Gastrocnemius medialis (tissue), 4 donors: ENCODE results near the gene IL22. TPM values are rescaled to one million over a fixed set of nuclear protein-coding genes. Genes with fewer than 3 reads are reported as not detected.

Experiments
- ATAC-seq, 2 donors: fragments of 150-250 bp; one replicate each; pipeline ENCODE4 v1.9.1; 2016
- DNase-seq, 2 donors: peaks; one replicate each; pipeline ENCODE4 v3.0.0-alpha.2; 2019
- H3K27ac ChIP-seq, 4 donors: fragments of 200-600 bp; sonication (generic); 1 replicate in 1 of 4; 2 replicates in 3 of 4; pipeline ENCODE4 v1.5.1; 2016 to 2018; ENCODE audit warnings: mild to moderate bottlenecking in 2 of 4, moderate library complexity in 1 of 4
- H3K27me3 ChIP-seq, 3 donors: fragments of 200-600 bp; sonication (generic) in 2 of 3; 1 replicate in 1 of 3; 2 replicates in 2 of 3; pipeline versions ENCODE4 v1.5.1 to v1.6.0; 2016 to 2019; ENCODE audit warnings: mild to moderate bottlenecking in 1 of 3, moderate library complexity in 1 of 3
- H3K36me3 ChIP-seq, 2 donors: fragments of 200-600 bp; sonication (generic) in 1 of 2; one replicate each; pipeline ENCODE4 v1.5.1; 2017 to 2018
- H3K4me1 ChIP-seq, 2 donors: fragments of 200-600 bp; sonication (generic) in 1 of 2; one replicate each; pipeline ENCODE4 v1.5.1; 2016 to 2017; ENCODE audit warnings: mild to moderate bottlenecking in 2 of 2
- H3K4me3 ChIP-seq, 4 donors: fragments of 200-600 bp; sonication (generic) in 3 of 4; 1 replicate in 1 of 4; 2 replicates in 3 of 4; pipeline ENCODE4 v1.5.1; 2016 to 2019; ENCODE audit warnings: mild to moderate bottlenecking in 2 of 4
- H3K9me3 ChIP-seq, 3 donors: fragments of 200-600 bp; sonication (generic) in 2 of 3; 1 replicate in 1 of 3; 2 replicates in 2 of 3; pipeline ENCODE4 v1.5.1; 2016 to 2019
- POLR2A ChIP-seq, 2 donors: fragments of 450-650 bp; IDR thresholded peaks; one replicate each; pipeline ENCODE4 v1.6.1; 2017; ENCODE audit warnings: antibody characterized with exemption in 2 of 2, mild to moderate bottlenecking in 2 of 2, moderate library complexity in 2 of 2
- in situ Hi-C, 4 donors: fragments of 200-750 bp; cut with MboI; loops; one replicate each; pipeline versions ENCODE4 v1.15.0 to v1.8.0; 2017; ENCODE audit warnings: low sequenced_read_pairs in 4 of 4
- intact Hi-C: fragments of 100-400 bp; cut with DNase I; formaldehyde crosslinking; loops from one replicate; pipeline ENCODE4 v1.15.1; 2023; ENCODE audit warnings: low total_unique reads
- total RNA-seq, 4 donors: library from RNA; depleted of rRNA; stranded (reverse); fragments of >200 nt; gene quantifications; one replicate each; pipeline versions ENCODE4 v1.1.0 to v1.2.3, GENCODE V29; 2016
- TF ChIP-seq, protein P1 (sequence below), 5 experiments: fragments of 450-650 bp in 3 of 5; fragments of 200-600 bp in 2 of 5; sonication (generic) in 2 of 5; IDR thresholded peaks in 4 of 5; conservative IDR thresholded peaks in 1 of 5; 1 replicate in 4 of 5; 2 replicates in 1 of 5; pipeline ENCODE4 v1.5.1; 2016 to 2019; ENCODE audit warnings: antibody characterized with exemption in 5 of 5, mild to moderate bottlenecking in 3 of 5, moderate library complexity in 3 of 5

Gene IL22
- total RNA-seq, 4 donors from 2014 or later, result not detected

DNA sequence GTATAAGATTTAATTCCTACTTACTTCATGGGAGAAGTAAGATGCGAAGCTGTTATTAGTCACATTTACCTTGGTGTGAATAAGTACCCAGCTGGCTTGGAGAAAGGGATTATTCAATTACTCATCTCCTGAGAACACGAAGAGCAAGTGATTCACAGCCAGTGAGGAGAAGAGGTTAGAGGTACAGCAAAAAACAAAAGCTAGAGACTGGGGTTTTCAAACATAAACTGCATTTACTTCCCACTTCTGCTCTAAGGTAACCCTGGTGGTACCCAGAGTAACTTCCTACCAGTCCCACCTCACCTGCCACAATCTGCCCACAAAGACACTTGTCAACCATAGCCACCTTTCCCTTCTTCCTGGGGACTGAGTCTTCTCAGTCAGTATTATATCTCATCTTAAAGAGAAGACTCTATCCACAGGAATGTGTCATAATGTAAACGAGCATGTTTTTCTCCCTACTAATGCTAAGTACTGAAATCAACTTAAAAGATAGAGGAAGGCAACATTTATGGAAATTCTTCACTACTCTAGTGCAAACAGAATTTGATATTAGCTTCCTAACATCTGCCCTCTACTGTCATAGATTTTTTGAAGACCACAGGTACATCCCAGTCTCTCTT, 6.0 kb upstream of the IL22 start:
- no peaks in the 10 kb centered on the region for H3K4me1 ChIP-seq
- no peak overlapping the region for H3K27ac ChIP-seq
- no peak overlapping the region for H3K4me3 ChIP-seq
- no peaks in the 10 kb centered on the region for H3K36me3 ChIP-seq
- ATAC-seq, result no peak
- H3K9me3 ChIP-seq, result no peaks in the 10 kb centered on the region
- no peak for DNase-seq
- in situ Hi-C loops, result no loop called here
- no peaks in the 10 kb centered on the region for H3K27me3 ChIP-seq
- intact Hi-C loops, result no loop called here
- no peak for TF ChIP-seq POLR2A (IDR thresholded peaks at IDR 0.05)
- TF ChIP-seq, protein P1, sequence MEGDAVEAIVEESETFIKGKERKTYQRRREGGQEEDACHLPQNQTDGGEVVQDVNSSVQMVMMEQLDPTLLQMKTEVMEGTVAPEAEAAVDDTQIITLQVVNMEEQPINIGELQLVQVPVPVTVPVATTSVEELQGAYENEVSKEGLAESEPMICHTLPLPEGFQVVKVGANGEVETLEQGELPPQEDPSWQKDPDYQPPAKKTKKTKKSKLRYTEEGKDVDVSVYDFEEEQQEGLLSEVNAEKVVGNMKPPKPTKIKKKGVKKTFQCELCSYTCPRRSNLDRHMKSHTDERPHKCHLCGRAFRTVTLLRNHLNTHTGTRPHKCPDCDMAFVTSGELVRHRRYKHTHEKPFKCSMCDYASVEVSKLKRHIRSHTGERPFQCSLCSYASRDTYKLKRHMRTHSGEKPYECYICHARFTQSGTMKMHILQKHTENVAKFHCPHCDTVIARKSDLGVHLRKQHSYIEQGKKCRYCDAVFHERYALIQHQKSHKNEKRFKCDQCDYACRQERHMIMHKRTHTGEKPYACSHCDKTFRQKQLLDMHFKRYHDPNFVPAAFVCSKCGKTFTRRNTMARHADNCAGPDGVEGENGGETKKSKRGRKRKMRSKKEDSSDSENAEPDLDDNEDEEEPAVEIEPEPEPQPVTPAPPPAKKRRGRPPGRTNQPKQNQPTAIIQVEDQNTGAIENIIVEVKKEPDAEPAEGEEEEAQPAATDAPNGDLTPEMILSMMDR (IDR thresholded peaks at IDR 0.05 in 4 of 5, conservative IDR thresholded peaks at IDR 0.05 in 1 of 5), result no peak

DNA sequence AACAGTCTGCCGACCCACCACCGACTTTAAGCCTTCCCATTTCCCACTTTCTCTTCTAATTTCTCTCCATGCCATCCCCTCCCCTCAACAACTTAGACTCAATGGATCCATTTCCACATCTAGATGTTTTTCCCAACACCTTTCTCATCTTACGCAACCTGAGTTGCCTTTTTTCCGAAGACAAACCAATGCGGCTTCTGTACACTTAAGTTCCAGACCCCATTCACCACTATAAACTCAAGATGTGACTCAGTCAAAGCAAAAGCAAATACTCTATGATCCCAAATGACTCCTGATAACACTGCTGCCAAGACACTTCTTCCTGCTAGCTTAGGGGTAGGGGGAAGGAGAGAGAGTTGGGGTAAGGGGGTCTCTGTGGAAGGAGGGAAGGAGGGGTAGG, 1.3 kb downstream of the IL22 start:
- DNase-seq (no peak), ATAC-seq (no peak)
- Histone ChIP-seq H3K27ac (no peak overlapping the region), H3K4me3 (no peak overlapping the region), H3K36me3 (no peaks in the 10 kb centered on the region), H3K27me3 (no peaks in the 10 kb centered on the region), H3K9me3 (no peaks in the 10 kb centered on the region), H3K4me1 (no peaks in the 10 kb centered on the region)
- intact Hi-C loops, result no loop called here
- TF ChIP-seq POLR2A (IDR thresholded peaks at IDR 0.05), result no peak
- TF ChIP-seq, protein P1 (IDR thresholded peaks at IDR 0.05 in 4 of 5, conservative IDR thresholded peaks at IDR 0.05 in 1 of 5), result no peak
- in situ Hi-C loops, result no loop called here

DNA sequence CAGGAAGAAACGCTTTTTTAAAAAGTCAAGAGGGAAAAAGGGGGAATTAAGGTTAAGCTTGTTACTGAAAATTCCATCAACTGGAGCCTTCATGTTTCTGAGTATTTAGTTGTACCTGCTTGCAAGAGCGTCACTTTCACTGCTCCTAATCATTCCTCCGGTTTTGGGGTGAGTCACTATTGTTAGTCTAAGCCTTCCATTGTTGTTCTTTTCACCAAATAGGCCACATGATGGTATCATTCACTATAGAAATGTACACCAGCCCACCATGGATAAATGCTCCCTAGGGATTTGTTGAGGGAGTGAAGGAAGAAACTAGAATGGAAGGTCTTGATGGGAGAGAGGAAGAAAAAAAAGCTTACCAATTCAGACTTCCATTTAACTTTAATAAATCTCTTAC, 3.0 kb downstream of the IL22 start:
- H3K27ac ChIP-seq, result no peak overlapping the region
- TF ChIP-seq, protein P1 (IDR thresholded peaks at IDR 0.05 in 4 of 5, conservative IDR thresholded peaks at IDR 0.05 in 1 of 5), result no peak
- TF ChIP-seq POLR2A (IDR thresholded peaks at IDR 0.05), result no peak
- DNase-seq (no peak), ATAC-seq (no peak)
- H3K27me3 ChIP-seq, result no peaks in the 10 kb centered on the region
- no peaks in the 10 kb centered on the region for H3K4me1 ChIP-seq
- in situ Hi-C loops (no loop called here), intact Hi-C loops (no loop called here)
- no peaks in the 10 kb centered on the region for H3K9me3 ChIP-seq
- no peak overlapping the region for H3K4me3 ChIP-seq
- no peaks in the 10 kb centered on the region for H3K36me3 ChIP-seq

DNA sequence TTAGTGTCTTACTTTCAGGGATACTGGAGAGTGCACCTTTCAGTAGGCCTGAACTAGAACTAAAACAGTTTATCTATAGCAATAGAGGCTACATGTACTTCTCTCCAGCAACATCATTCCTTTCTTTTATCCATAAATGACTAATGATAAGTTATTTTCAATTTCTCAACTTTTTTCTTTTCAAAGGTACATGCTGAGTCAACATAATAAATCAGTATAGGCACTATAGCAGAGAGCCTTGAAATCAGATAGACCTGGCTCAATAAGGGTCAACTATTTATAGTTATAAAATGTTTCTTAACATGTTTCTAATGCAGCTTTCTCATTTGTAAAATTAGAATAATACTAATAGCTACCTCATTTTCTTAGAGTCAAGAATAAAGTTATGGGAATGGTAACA, 5.6 kb downstream of the IL22 start:
- H3K4me3 ChIP-seq, result no peak overlapping the region
- DNase-seq (no peak), ATAC-seq (no peak)
- in situ Hi-C loops, result no loop called here
- H3K4me1 ChIP-seq, result no peaks in the 10 kb centered on the region
- H3K27ac ChIP-seq, result no peak overlapping the region
- intact Hi-C loops, result no loop called here
- no peak for TF ChIP-seq POLR2A (IDR thresholded peaks at IDR 0.05)
- TF ChIP-seq, protein P1 (IDR thresholded peaks at IDR 0.05 in 4 of 5, conservative IDR thresholded peaks at IDR 0.05 in 1 of 5), result no peak
- H3K27me3 ChIP-seq, result no peaks in the 10 kb centered on the region
- H3K9me3 ChIP-seq, result no peaks in the 10 kb centered on the region
- no peaks in the 10 kb centered on the region for H3K36me3 ChIP-seq

DNA sequence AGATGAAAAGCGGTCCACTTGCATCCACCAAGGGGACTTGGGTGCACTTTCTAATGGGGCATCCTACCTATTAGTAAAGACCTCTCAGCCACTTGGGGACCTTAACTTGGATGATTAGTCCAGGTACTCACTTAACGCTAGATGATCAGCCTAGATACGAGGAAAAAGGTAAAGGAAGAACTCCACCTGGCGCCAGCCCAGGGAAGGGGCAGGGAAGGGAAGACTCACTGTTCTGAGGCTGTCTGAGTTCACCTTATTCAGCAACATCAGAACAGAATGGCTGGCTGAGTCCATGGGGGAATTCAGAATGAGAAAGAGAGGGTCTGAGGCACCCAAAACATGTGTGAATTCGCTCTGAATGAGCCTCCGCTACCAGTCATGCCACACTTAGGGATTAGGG, 7.1 kb downstream of the IL22 start:
- no peak for TF ChIP-seq POLR2A (IDR thresholded peaks at IDR 0.05)
- no peaks in the 10 kb centered on the region for H3K36me3 ChIP-seq
- H3K9me3 ChIP-seq, result no peaks in the 10 kb centered on the region
- in situ Hi-C loops (no loop called here), intact Hi-C loops (no loop called here)
- H3K4me3 ChIP-seq, result no peak overlapping the region
- H3K4me1 ChIP-seq, result no peaks in the 10 kb centered on the region
- no peak for DNase-seq
- no peaks in the 10 kb centered on the region for H3K27me3 ChIP-seq
- H3K27ac ChIP-seq, result no peak overlapping the region
- no peak for ATAC-seq
